GM12891 (cell line): ENCODE results near the gene GNB5.

ENCODE experiments used
- POLR2A ChIP-seq: IDR thresholded peaks from 2 replicates; pipeline ENCODE4 v1.6.1; 2011; ENCODE audit warnings: low read depth, low read length, control low read depth
- POLR2AphosphoS5 ChIP-seq: IDR thresholded peaks from 2 replicates; pipeline ENCODE4 v1.6.1; 2011; ENCODE audit warnings: low read depth, low read length, control low read depth
- SPI1 ChIP-seq: IDR thresholded peaks from 2 replicates; pipeline ENCODE4 v1.6.1; 2011; ENCODE audit warnings: low read depth, low read length, control low read depth
- TAF1 ChIP-seq: IDR thresholded peaks from 2 replicates; pipeline ENCODE4 v1.6.1; 2011; ENCODE audit warnings: low read depth, low read length, control low read depth

DNA sequence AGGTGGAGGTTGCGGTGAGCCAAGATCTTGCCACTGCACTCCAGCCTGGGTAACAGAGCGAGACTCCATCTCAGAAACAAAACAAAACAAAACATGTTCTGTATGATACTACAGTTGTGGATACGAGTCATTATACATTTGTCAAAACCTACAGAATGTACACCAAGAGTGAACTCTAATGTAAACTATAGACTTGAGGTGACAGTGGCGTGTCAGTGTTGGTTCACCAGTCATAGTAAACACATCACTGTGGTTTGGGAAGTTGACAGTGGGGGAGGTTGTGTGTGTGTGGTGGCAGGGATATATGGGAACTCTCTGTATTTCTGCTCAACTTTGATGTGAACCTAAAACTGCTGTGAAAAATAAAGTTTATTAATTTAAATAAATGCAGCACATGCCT is 33.0 kb upstream of the GNB5 start:
- TF ChIP-seq SPI1 (no peak), POLR2AphosphoS5 (no peak), TAF1 (no peak), POLR2A (no peak)
